A673 (cell line): ENCODE measurements around the gene ZNF644. TPM values are rescaled to one million over a fixed set of nuclear protein-coding genes. Genes with fewer than 3 reads are reported as not detected.
A peak's percentile ranks its signal among the peaks of the same experiment; 100 is the strongest.

ENCODE experiments used
- BruUV-seq: library from RNA; stranded (reverse); fragments of 400-500 nt; replicated peaks from 2 replicates; lab custom pipeline; 2021; lab: Mats Ljungman, UMichigan
- CTCF ChIA-PET: fragments of 300-600 bp; sonication (Branson Sonifier 250); formaldehyde crosslinking; loops from one replicate; lab custom pipeline; 2022; ENCODE audit warnings: antibody characterized with exemption; lab: Charles Lee
- POLR2A ChIA-PET: fragments of 300-600 bp; sonication (Branson Sonifier 250); formaldehyde crosslinking; loops from one replicate; lab custom pipeline; 2022; ENCODE audit warnings: antibody characterized with exemption; ENCODE audit not compliant: low non-redundant PET; lab: Charles Lee
- DNase-seq: peaks from one replicate; pipeline ENCODE4 v3.0.0-alpha.2; 2015; ENCODE audit warnings: low spot score
- H3K27ac ChIP-seq: fragments of 200-600 bp; sonication (generic); 2 replicates; pipeline ENCODE4 v1.5.1; 2016; ENCODE audit warnings: mixed run types, low read depth, mild to moderate bottlenecking, mixed read lengths, antibody characterized with exemption, low read length; ENCODE audit not compliant: poor library complexity, severe bottlenecking
- H3K27me3 ChIP-seq: fragments of 200-600 bp; sonication (generic); replicated peaks from 2 replicates; pipeline ENCODE4 v1.6.1; 2017; ENCODE audit warnings: mixed run types, low read depth, mild to moderate bottlenecking, mixed read lengths, antibody characterized with exemption, low read length; ENCODE audit not compliant: insufficient read depth, poor library complexity
- H3K36me3 ChIP-seq: fragments of 200-600 bp; sonication (generic); 2 replicates; pipeline ENCODE4 v1.6.1; 2016; ENCODE audit warnings: mixed run types, mild to moderate bottlenecking, mixed read lengths, antibody characterized with exemption, low read length; ENCODE audit not compliant: insufficient read depth, poor library complexity, severe bottlenecking
- H3K4me1 ChIP-seq: fragments of 200-600 bp; sonication (generic); 2 replicates; pipeline ENCODE4 v1.6.1; 2017; ENCODE audit warnings: mixed run types, mild to moderate bottlenecking, mixed read lengths, antibody characterized with exemption, low read length; ENCODE audit not compliant: insufficient read depth, poor library complexity, severe bottlenecking
- H3K4me3 ChIP-seq: fragments of 200-600 bp; sonication (generic); 2 replicates; pipeline ENCODE4 v1.5.1; 2016; ENCODE audit warnings: low read depth, mixed run types, mild to moderate bottlenecking, mixed read lengths, low read length; ENCODE audit not compliant: poor library complexity, severe bottlenecking
- H3K9me3 ChIP-seq: fragments of 200-600 bp; sonication (generic); 2 replicates; pipeline ENCODE4 v1.6.1; 2016; ENCODE audit warnings: mixed run types, low read depth, mild to moderate bottlenecking, mixed read lengths, antibody characterized with exemption, low read length; ENCODE audit not compliant: poor library complexity, severe bottlenecking
- EZH2 ChIP-seq: fragments of 200-600 bp; sonication (generic); IDR thresholded peaks from 2 replicates; pipeline ENCODE4 v1.6.1; 2017; ENCODE audit warnings: borderline replicate concordance, low read depth, mild to moderate bottlenecking, mixed read lengths, antibody characterized with exemption, low read length; ENCODE audit not compliant: poor library complexity, severe bottlenecking
- intact Hi-C: fragments of 100-400 bp; cut with micrococcal nuclease; formaldehyde crosslinking; loops from one replicate; pipeline ENCODE4 v1.10.0; 2022; ENCODE audit not compliant: unreplicated experiment
- total RNA-seq: library from RNA; stranded (reverse); gene quantifications from 2 replicates; pipeline ENCODE4 v1.2.3, GENCODE V29; 2021
- TF ChIP-seq, protein P1 (sequence below): fragments of 300-800, 200-600 bp; sonication (generic); conservative IDR thresholded peaks from 2 replicates; pipeline ENCODE4 v1.5.1; 2017; ENCODE audit warnings: low read depth, mild to moderate bottlenecking, antibody characterized with exemption, low read length, moderate library complexity, mixed read lengths

Gene ZNF644
- total RNA-seq, 1 experiment from 2014 or later, result 80.4 TPM

GRCh38 chr1:91011726-91012125 lies 10.1 kb downstream of the ZNF644 start:
- H3K9me3 ChIP-seq, result no peaks in the 10 kb centered on the region
- peaks cover 32% of the 10 kb centered on the region for H3K4me1 ChIP-seq
- no peak overlapping the region for H3K27ac ChIP-seq
- CTCF ChIA-PET, result no interaction called here
- no peak for TF ChIP-seq EZH2
- TF ChIP-seq, protein P1, sequence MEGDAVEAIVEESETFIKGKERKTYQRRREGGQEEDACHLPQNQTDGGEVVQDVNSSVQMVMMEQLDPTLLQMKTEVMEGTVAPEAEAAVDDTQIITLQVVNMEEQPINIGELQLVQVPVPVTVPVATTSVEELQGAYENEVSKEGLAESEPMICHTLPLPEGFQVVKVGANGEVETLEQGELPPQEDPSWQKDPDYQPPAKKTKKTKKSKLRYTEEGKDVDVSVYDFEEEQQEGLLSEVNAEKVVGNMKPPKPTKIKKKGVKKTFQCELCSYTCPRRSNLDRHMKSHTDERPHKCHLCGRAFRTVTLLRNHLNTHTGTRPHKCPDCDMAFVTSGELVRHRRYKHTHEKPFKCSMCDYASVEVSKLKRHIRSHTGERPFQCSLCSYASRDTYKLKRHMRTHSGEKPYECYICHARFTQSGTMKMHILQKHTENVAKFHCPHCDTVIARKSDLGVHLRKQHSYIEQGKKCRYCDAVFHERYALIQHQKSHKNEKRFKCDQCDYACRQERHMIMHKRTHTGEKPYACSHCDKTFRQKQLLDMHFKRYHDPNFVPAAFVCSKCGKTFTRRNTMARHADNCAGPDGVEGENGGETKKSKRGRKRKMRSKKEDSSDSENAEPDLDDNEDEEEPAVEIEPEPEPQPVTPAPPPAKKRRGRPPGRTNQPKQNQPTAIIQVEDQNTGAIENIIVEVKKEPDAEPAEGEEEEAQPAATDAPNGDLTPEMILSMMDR, result no peak
- no peaks in the 10 kb centered on the region for H3K27me3 ChIP-seq
- POLR2A ChIA-PET, result no interaction called here
- no TSS peak for BruUV-seq
- DNase-seq, result peak; percentile 37
- H3K4me3 ChIP-seq, result no peak overlapping the region
- no peaks in the 10 kb centered on the region for H3K36me3 ChIP-seq
- intact Hi-C loops, result no loop called here

DNA sequence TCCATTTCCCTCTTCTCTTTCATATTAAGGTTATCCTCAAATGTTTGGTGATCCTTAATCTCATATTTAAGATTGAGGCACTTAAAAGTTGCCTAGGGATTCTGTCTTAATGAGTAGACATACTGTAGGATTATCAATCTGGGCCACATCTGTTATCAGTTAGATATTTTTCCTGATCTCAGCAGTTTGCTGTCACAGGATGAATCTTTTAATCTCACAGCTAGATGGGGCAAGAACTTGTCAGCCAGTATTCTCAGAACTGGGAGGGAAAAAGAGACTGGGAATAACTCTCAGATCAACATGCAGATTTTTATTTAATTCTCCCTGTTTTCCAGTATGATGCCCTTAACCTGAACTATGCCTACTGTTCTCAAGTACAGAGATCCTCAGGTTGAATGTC lies 14.0 kb downstream of the ZNF644 start:
- no peak for TF ChIP-seq EZH2
- TF ChIP-seq, protein P1, result peak; percentile 24; the same call in 1 of the 2 replicates
- H3K27ac ChIP-seq, result no peak overlapping the region
- no peaks in the 10 kb centered on the region for H3K27me3 ChIP-seq
- peak; percentile 39 for DNase-seq
- peaks cover 20% of the 10 kb centered on the region for H3K9me3 ChIP-seq
- BruUV-seq, result no TSS peak
- peaks cover 22% of the 10 kb centered on the region for H3K4me1 ChIP-seq
- intact Hi-C loops, result no loop called here
- ChIA-PET CTCF (no interaction called here), POLR2A (no interaction called here)
- H3K4me3 ChIP-seq, result no peak overlapping the region
- H3K36me3 ChIP-seq, result no peaks in the 10 kb centered on the region

DNA sequence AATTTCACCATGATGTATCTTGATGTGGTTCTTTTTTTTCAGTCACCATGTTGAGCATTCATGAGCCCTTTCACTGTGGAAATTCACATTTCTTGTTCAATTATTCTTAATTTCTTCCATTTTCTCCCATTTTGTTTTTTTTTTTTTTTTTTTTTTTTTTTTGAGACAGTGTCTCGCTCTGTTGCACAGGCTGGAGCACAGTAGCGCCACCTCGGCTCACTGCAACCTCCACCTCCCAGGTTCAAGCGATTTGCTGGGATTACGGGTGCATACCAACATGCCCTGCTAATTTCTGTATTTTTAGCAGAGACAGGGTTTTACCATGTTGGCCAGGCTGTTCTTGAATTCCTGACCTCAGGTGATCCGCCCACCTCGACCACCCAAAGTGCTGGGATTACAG lies 14.7 kb downstream of the ZNF644 start:
- intact Hi-C loops, result no loop called here
- no peak for DNase-seq
- no TSS peak for BruUV-seq
- peaks cover 18% of the 10 kb centered on the region for H3K4me1 ChIP-seq
- peaks cover 20% of the 10 kb centered on the region for H3K9me3 ChIP-seq
- ChIA-PET POLR2A (no interaction called here), CTCF (no interaction called here)
- H3K36me3 ChIP-seq, result no peaks in the 10 kb centered on the region
- H3K27me3 ChIP-seq, result no peaks in the 10 kb centered on the region
- H3K27ac ChIP-seq, result no peak overlapping the region
- TF ChIP-seq, protein P1, result no peak
- TF ChIP-seq EZH2, result no peak
- H3K4me3 ChIP-seq, result no peak overlapping the region
